Progenitor cell of endocrine pancreas (in vitro differentiated cells): Measurements from ENCODE around the gene CELSR1. TPM values are rescaled to one million over a fixed set of nuclear protein-coding genes. Genes with fewer than 3 reads are reported as not detected.

Experiments used
- DNase-seq: peaks from one replicate; pipeline ENCODE4 v3.0.0; 2021; ENCODE audit warnings: low spot score; ENCODE audit not compliant: unreplicated experiment
- H3K27ac Mint-ChIP-seq: 2 replicates; pipeline ENCODE4 v1.8.0; 2021; ENCODE audit warnings: mild to moderate bottlenecking, moderate library complexity, mixed read lengths
- H3K27me3 Mint-ChIP-seq: 2 replicates; pipeline ENCODE4 v1.8.0; 2021; ENCODE audit warnings: mixed read lengths
- H3K36me3 Mint-ChIP-seq: 2 replicates; pipeline ENCODE4 v1.8.0; 2022; ENCODE audit warnings: mixed read lengths; ENCODE audit not compliant: insufficient read depth
- H3K4me1 Mint-ChIP-seq: 2 replicates; pipeline ENCODE4 v1.8.0; 2021; ENCODE audit warnings: low read depth, mixed read lengths
- H3K4me3 Mint-ChIP-seq: 2 replicates; pipeline ENCODE4 v1.8.0; 2021; ENCODE audit warnings: low read depth, mild to moderate bottlenecking, moderate library complexity, mixed read lengths
- H3K9me3 Mint-ChIP-seq: 2 replicates; pipeline ENCODE4 v1.8.0; 2021; ENCODE audit warnings: low read depth, mixed read lengths
- CTCF ChIP-seq: fragments of 200-600 bp; sonication (generic); IDR thresholded peaks from one replicate; pipeline ENCODE4 v1.5.0; 2021; ENCODE audit warnings: antibody characterized with exemption, mild to moderate bottlenecking; ENCODE audit not compliant: unreplicated experiment
- total RNA-seq: library from RNA; stranded (reverse); gene quantifications from 2 replicates; pipeline ENCODE4 v1.2.1, GENCODE V29; 2021

CELSR1 gene
- total RNA-seq, 1 donor from 2014 or later: 20.9 TPM

- Mint-ChIP-seq H3K27ac (no peak overlapping the region), H3K4me1 (peaks cover 48% of the 10 kb centered on the region), H3K9me3 (no peaks in the 10 kb centered on the region), H3K36me3 (no peaks in the 10 kb centered on the region), H3K27me3 (peaks cover 2% of the 10 kb centered on the region), H3K4me3 (no peak overlapping the region)
- DNase-seq: no peak
- no peak for TF ChIP-seq CTCF
Observed at GRCh38 chr22:46448333-46448732, 89.1 kb downstream of the CELSR1 start.

GRCh38 chr22:46447906-46448305, 89.5 kb downstream of the CELSR1 start:
- no peak for DNase-seq

GRCh38 chr22:46446799-46447198, 90.6 kb downstream of the CELSR1 start:
- peaks cover 2% of the 10 kb centered on the region for H3K27me3 Mint-ChIP-seq

More at GRCh38 chr22:46447906-46448305, 89.5 kb downstream of the CELSR1 start:
- Mint-ChIP-seq H3K27me3 (peaks cover 2% of the 10 kb centered on the region), H3K36me3 (no peaks in the 10 kb centered on the region), H3K27ac (no peak overlapping the region), H3K4me3 (no peak overlapping the region), H3K4me1 (peaks cover 45% of the 10 kb centered on the region), H3K9me3 (no peaks in the 10 kb centered on the region)
- TF ChIP-seq CTCF: no peak

GRCh38 chr22:46445771-46446420, 91.5 kb downstream of the CELSR1 start:
- H3K4me3 Mint-ChIP-seq: no peak overlapping the region
- no peaks in the 10 kb centered on the region for H3K9me3 Mint-ChIP-seq
- peaks cover 31% of the 10 kb centered on the region for H3K4me1 Mint-ChIP-seq
- H3K27me3 Mint-ChIP-seq: peaks cover 2% of the 10 kb centered on the region
- H3K27ac Mint-ChIP-seq: no peak overlapping the region
- no peaks in the 10 kb centered on the region for H3K36me3 Mint-ChIP-seq
- no peak for TF ChIP-seq CTCF
- no peak for DNase-seq

More at GRCh38 chr22:46446799-46447198, 90.6 kb downstream of the CELSR1 start:
- H3K36me3 Mint-ChIP-seq: no peaks in the 10 kb centered on the region
- H3K9me3 Mint-ChIP-seq: no peaks in the 10 kb centered on the region
- peaks cover 40% of the 10 kb centered on the region for H3K4me1 Mint-ChIP-seq
- no peak for TF ChIP-seq CTCF
- H3K4me3 Mint-ChIP-seq: no peak overlapping the region
- H3K27ac Mint-ChIP-seq: no peak overlapping the region
- DNase-seq: no peak

GRCh38 chr22:46444390-46444854, 93.0 kb downstream of the CELSR1 start:
- no peaks in the 10 kb centered on the region for H3K9me3 Mint-ChIP-seq
- H3K4me1 Mint-ChIP-seq: peaks cover 27% of the 10 kb centered on the region
- H3K27ac Mint-ChIP-seq: peak overlapping the region; percentile 84
- peaks cover 2% of the 10 kb centered on the region for H3K27me3 Mint-ChIP-seq
- TF ChIP-seq CTCF: no peak
- DNase-seq: no peak
- H3K4me3 Mint-ChIP-seq: no peak overlapping the region
- no peaks in the 10 kb centered on the region for H3K36me3 Mint-ChIP-seq
